Caco-2 (cell line): ENCODE data around the gene MCMBP. TPM values are rescaled to one million over a fixed set of nuclear protein-coding genes. Genes with fewer than 3 reads are reported as not detected.

Source experiments
- BruUV-seq: library from RNA; stranded (reverse); fragments of 400-500 nt; replicated peaks from 2 replicates; lab custom pipeline; 2021; lab: Mats Ljungman, UMichigan
- CTCF ChIA-PET: fragments of 300-600 bp; sonication (Branson Sonifier 250); formaldehyde crosslinking; loops from one replicate; lab custom pipeline; 2022; ENCODE audit warnings: antibody characterized with exemption; lab: Charles Lee
- POLR2A ChIA-PET: fragments of 300-600 bp; sonication (Branson Sonifier 250); formaldehyde crosslinking; loops from one replicate; lab custom pipeline; 2022; ENCODE audit warnings: antibody characterized with exemption; lab: Charles Lee
- DNase-seq, 2 experiments: peaks; one replicate each; pipeline versions ENCODE4 v3.0.0 to v3.0.0-alpha.2; 2020 to 2022
- H3K27me3 ChIP-seq: replicated peaks from 2 replicates; pipeline ENCODE4 v1.6.0; 2011; ENCODE audit warnings: low read length; ENCODE audit not compliant: control insufficient read depth, insufficient read depth
- H3K36me3 ChIP-seq: 2 replicates; pipeline ENCODE4 v1.5.1; 2011; ENCODE audit warnings: low read length; ENCODE audit not compliant: control insufficient read depth, insufficient read depth
- H3K4me1 ChIP-seq: fragments of 250-450 bp; sonication (Bioruptor Pico); 2 replicates; pipeline ENCODE4 v1.5.1; 2020; ENCODE audit warnings: mild to moderate bottlenecking
- H3K4me3 ChIP-seq: 2 replicates; pipeline ENCODE4 v1.5.1; 2011; ENCODE audit warnings: low read depth, mild to moderate bottlenecking, control low read depth, low read length
- H3K9me3 ChIP-seq: fragments of 250-450 bp; sonication (Bioruptor Pico); 2 replicates; pipeline ENCODE4 v1.5.1; 2020; ENCODE audit warnings: mild to moderate bottlenecking, moderate library complexity
- H3K27ac Mint-ChIP-seq: one replicate; pipeline ENCODE4 v1.8.0; 2022; ENCODE audit warnings: mixed read lengths; ENCODE audit not compliant: unreplicated experiment
- H3K27me3 Mint-ChIP-seq: one replicate; pipeline ENCODE4 v1.8.0; 2022; ENCODE audit warnings: mixed read lengths; ENCODE audit not compliant: insufficient read depth, unreplicated experiment
- H3K36me3 Mint-ChIP-seq: one replicate; pipeline ENCODE4 v1.8.0; 2022; ENCODE audit warnings: mild to moderate bottlenecking, mixed read lengths; ENCODE audit not compliant: insufficient read depth, unreplicated experiment
- H3K4me1 Mint-ChIP-seq: one replicate; pipeline ENCODE4 v1.8.0; 2022; ENCODE audit warnings: low read depth, mixed read lengths; ENCODE audit not compliant: unreplicated experiment
- H3K4me3 Mint-ChIP-seq: one replicate; pipeline ENCODE4 v1.8.0; 2022; ENCODE audit warnings: mild to moderate bottlenecking, moderate library complexity, mixed read lengths; ENCODE audit not compliant: unreplicated experiment
- H3K9me3 Mint-ChIP-seq: one replicate; pipeline ENCODE4 v1.8.0; 2022; ENCODE audit warnings: mixed read lengths; ENCODE audit not compliant: unreplicated experiment
- intact Hi-C: fragments of 100-400 bp; cut with micrococcal nuclease; formaldehyde crosslinking; loops from one replicate; pipeline ENCODE4 v1.10.0; 2022; ENCODE audit not compliant: unreplicated experiment
- total RNA-seq: library from RNA; stranded (reverse); gene quantifications from 2 replicates; pipeline ENCODE4 v1.2.3, GENCODE V29; 2022
- TF ChIP-seq, protein P1 (sequence below), 2 experiments: fragments of 200-600 bp in 1 of 2; IDR thresholded peaks; 1 replicate in 1 of 2; 2 replicates in 1 of 2; pipeline versions ENCODE4 v1.5.1 to v1.8.0; 2011 to 2022; ENCODE audit warnings: antibody characterized with exemption in 1 of 2, control low read depth in 1 of 2, inconsistent platforms in 1 of 2, low read depth in 1 of 2, low read length in 1 of 2, mild to moderate bottlenecking in 1 of 2, moderate library complexity in 1 of 2; ENCODE audit not compliant: insufficient read depth in 1 of 2, severe bottlenecking in 1 of 2, unreplicated experiment in 1 of 2

MCMBP gene
- total RNA-seq, 1 experiment from 2014 or later: 88.4 TPM

DNA sequence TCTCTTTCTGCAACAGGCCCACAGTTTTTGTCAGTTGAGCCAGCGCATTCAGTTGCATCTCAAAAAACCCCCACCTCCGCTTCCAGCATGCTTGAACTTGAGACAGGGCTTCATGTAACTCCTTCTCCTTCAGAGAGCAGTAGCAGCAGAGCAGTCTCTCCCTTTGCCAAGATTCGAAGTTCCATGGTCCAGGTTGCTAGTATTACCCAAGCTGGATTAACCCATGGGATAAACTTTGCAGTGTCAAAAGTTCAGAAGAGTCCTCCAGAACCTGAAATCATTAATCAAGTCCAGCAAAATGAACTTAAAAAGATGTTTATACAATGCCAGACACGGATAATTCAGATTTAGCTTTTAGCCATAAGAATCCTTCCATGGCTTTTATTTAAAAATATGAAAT is 45.2 kb downstream of the MCMBP start:
- Histone ChIP-seq H3K27me3 (no peaks in the 10 kb centered on the region), H3K9me3 (no peaks in the 10 kb centered on the region), H3K4me1 (no peaks in the 10 kb centered on the region), H3K36me3 (peaks cover 1% of the 10 kb centered on the region; the same call in 1 of the 2 replicates), H3K4me3 (no peak overlapping the region)
- Mint-ChIP-seq H3K9me3 (no peaks in the 10 kb centered on the region), H3K4me1 (no peaks in the 10 kb centered on the region), H3K4me3 (no peak overlapping the region), H3K36me3 (peaks cover 73% of the 10 kb centered on the region), H3K27me3 (no peaks in the 10 kb centered on the region), H3K27ac (no peak overlapping the region)
- no TSS peak for BruUV-seq
- POLR2A ChIA-PET: no interaction called here
- intact Hi-C loops: no loop called here
- CTCF ChIA-PET: no interaction called here
- TF ChIP-seq, protein P1, sequence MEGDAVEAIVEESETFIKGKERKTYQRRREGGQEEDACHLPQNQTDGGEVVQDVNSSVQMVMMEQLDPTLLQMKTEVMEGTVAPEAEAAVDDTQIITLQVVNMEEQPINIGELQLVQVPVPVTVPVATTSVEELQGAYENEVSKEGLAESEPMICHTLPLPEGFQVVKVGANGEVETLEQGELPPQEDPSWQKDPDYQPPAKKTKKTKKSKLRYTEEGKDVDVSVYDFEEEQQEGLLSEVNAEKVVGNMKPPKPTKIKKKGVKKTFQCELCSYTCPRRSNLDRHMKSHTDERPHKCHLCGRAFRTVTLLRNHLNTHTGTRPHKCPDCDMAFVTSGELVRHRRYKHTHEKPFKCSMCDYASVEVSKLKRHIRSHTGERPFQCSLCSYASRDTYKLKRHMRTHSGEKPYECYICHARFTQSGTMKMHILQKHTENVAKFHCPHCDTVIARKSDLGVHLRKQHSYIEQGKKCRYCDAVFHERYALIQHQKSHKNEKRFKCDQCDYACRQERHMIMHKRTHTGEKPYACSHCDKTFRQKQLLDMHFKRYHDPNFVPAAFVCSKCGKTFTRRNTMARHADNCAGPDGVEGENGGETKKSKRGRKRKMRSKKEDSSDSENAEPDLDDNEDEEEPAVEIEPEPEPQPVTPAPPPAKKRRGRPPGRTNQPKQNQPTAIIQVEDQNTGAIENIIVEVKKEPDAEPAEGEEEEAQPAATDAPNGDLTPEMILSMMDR (IDR thresholded peaks at IDR 0.05; ENCODE audit: insufficient read depth in 1 of 2, low read depth in 1 of 2, low read length in 1 of 2, severe bottlenecking in 1 of 2, unreplicated experiment in 1 of 2): no peak
- DNase-seq: no peak

DNA sequence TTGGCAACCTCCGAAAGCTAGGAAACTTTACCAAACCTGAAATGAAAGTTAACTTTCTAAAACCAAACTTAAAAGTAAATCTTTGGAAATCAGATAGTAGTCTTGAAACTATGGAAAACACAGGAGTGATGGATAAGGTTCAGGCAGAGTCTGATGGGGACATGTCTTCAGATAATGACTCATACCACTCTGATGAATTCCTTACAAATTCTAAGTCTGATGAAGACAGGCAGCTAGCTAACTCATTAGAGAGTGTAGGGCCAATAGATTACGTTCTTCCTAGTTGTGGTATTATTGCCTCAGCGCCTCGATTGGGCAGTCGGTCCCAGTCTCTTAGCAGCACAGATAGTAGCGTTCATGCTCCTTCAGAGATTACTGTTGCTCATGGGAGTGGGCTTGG is 45.9 kb downstream of the MCMBP start:
- Mint-ChIP-seq H3K36me3 (peaks cover 67% of the 10 kb centered on the region), H3K27me3 (no peaks in the 10 kb centered on the region), H3K9me3 (no peaks in the 10 kb centered on the region), H3K4me1 (no peaks in the 10 kb centered on the region), H3K27ac (no peak overlapping the region), H3K4me3 (no peak overlapping the region)
- Histone ChIP-seq H3K27me3 (no peaks in the 10 kb centered on the region), H3K36me3 (peaks cover 1% of the 10 kb centered on the region; the same call in 1 of the 2 replicates), H3K4me3 (no peak overlapping the region), H3K4me1 (no peaks in the 10 kb centered on the region), H3K9me3 (no peaks in the 10 kb centered on the region)
- no TSS peak for BruUV-seq
- DNase-seq: no peak
- TF ChIP-seq, protein P1 (IDR thresholded peaks at IDR 0.05; ENCODE audit: insufficient read depth in 1 of 2, low read depth in 1 of 2, low read length in 1 of 2, severe bottlenecking in 1 of 2, unreplicated experiment in 1 of 2): no peak
- ChIA-PET CTCF (no interaction called here), POLR2A (no interaction called here)
- intact Hi-C loops: no loop called here

DNA sequence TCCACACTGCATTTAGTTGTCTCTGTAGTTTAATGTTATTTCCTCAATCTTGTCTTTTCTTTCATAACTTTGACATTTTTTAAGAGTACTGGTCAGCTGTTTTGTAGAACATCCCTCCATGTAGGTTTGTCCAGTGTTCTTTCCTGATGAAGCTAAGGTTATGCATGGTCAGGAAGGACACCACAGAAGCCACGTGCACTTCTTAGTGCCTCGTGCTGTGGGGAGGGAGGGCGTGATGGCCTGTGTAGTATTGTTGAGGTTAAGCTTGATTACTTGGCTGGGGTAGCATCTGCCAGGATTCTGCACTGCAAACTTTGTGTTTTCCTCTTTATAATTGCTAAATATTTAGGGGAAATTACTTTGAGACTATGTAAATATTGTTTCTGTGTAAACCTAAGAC is 48.3 kb downstream of the MCMBP start:
- intact Hi-C loops: no loop called here
- POLR2A ChIA-PET: no interaction called here
- peaks cover 42% of the 10 kb centered on the region for H3K36me3 Mint-ChIP-seq

More for the DNA sequence above, 48.3 kb downstream of the MCMBP start:
- H3K9me3 Mint-ChIP-seq: no peaks in the 10 kb centered on the region
- no peaks in the 10 kb centered on the region for H3K4me1 Mint-ChIP-seq
- H3K27me3 Mint-ChIP-seq: no peaks in the 10 kb centered on the region
- no peaks in the 10 kb centered on the region for H3K9me3 ChIP-seq
- DNase-seq: no peak
- H3K4me1 ChIP-seq: no peaks in the 10 kb centered on the region
- no peak overlapping the region for H3K4me3 ChIP-seq
- CTCF ChIA-PET: no interaction called here
- H3K27ac Mint-ChIP-seq: no peak overlapping the region
- no peaks in the 10 kb centered on the region for H3K27me3 ChIP-seq
- H3K36me3 ChIP-seq: no peaks in the 10 kb centered on the region
- no TSS peak for BruUV-seq
- H3K4me3 Mint-ChIP-seq: no peak overlapping the region
- TF ChIP-seq, protein P1 (IDR thresholded peaks at IDR 0.05; ENCODE audit: insufficient read depth in 1 of 2, low read depth in 1 of 2, low read length in 1 of 2, severe bottlenecking in 1 of 2, unreplicated experiment in 1 of 2): no peak
